Tibial nerve (tissue), 4 donors: ENCODE data around the gene FBXW8. TPM values are rescaled to one million over a fixed set of nuclear protein-coding genes. Genes with fewer than 3 reads are reported as not detected.

Source experiments
- DNase-seq, 2 donors: peaks; one replicate each; pipeline ENCODE4 v3.0.0-alpha.2; 2019; ENCODE audit warnings: low spot score in 2 of 2
- H3K27ac ChIP-seq, 4 donors: fragments of 200-600 bp; sonication (generic) in 3 of 4; one replicate each; pipeline ENCODE4 v1.5.1; 2017 to 2019; ENCODE audit warnings: mild to moderate bottlenecking in 1 of 4
- H3K27me3 ChIP-seq, 2 donors: fragments of 200-600 bp; sonication (generic) in 1 of 2; one replicate each; pipeline versions ENCODE4 v1.5.1 to v1.6.0; 2017 to 2019
- H3K36me3 ChIP-seq, 3 donors: fragments of 200-600 bp; sonication (generic); one replicate each; pipeline ENCODE4 v1.5.1; 2018 to 2019
- H3K4me1 ChIP-seq, 4 donors: fragments of 200-600 bp; sonication (generic) in 3 of 4; one replicate each; pipeline ENCODE4 v1.5.1; 2017 to 2019
- H3K4me3 ChIP-seq, 4 donors: fragments of 200-600 bp; sonication (generic) in 3 of 4; one replicate each; pipeline ENCODE4 v1.5.1; 2017 to 2019; ENCODE audit warnings: mild to moderate bottlenecking in 1 of 4, moderate library complexity in 1 of 4
- H3K9me3 ChIP-seq, 4 donors: fragments of 200-600 bp; sonication (generic) in 3 of 4; one replicate each; pipeline ENCODE4 v1.5.1; 2017 to 2019
- EP300 ChIP-seq, 2 donors: sonication (generic); formaldehyde crosslinking; IDR thresholded peaks; one replicate each; pipeline ENCODE4 v1.6.1; 2017; ENCODE audit warnings: antibody characterized with exemption in 2 of 2, mild to moderate bottlenecking in 1 of 2
- POLR2A ChIP-seq, 2 donors: fragments of 450-650 bp; IDR thresholded peaks; one replicate each; pipeline ENCODE4 v1.6.1; 2017; ENCODE audit warnings: antibody characterized with exemption in 2 of 2, mild to moderate bottlenecking in 2 of 2, moderate library complexity in 2 of 2
- WGBS, 2 donors: methylation state at CpG; one replicate each; pipeline ENCODE4 v1.1.5; 2018; 5-methylcytosine and 5-hydroxymethylcytosine counted together
- total RNA-seq, 4 donors: library from RNA; depleted of rRNA; stranded (reverse); fragments of >200 nt; gene quantifications; one replicate each; pipeline ENCODE4 v1.1.0, GENCODE V29; 2016
- TF ChIP-seq, protein P1 (sequence below), 5 experiments: fragments of 200-600 bp in 3 of 5; fragments of 450-650 bp in 2 of 5; sonication (generic) in 3 of 5; IDR thresholded peaks; one replicate each; pipeline ENCODE4 v1.5.1; 2016 to 2019; ENCODE audit warnings: antibody characterized with exemption in 5 of 5, mild to moderate bottlenecking in 3 of 5, moderate library complexity in 2 of 5

FBXW8 gene
- total RNA-seq, 4 donors from 2014 or later, result 26.7 to 38.4 (median 29.0) TPM

DNA sequence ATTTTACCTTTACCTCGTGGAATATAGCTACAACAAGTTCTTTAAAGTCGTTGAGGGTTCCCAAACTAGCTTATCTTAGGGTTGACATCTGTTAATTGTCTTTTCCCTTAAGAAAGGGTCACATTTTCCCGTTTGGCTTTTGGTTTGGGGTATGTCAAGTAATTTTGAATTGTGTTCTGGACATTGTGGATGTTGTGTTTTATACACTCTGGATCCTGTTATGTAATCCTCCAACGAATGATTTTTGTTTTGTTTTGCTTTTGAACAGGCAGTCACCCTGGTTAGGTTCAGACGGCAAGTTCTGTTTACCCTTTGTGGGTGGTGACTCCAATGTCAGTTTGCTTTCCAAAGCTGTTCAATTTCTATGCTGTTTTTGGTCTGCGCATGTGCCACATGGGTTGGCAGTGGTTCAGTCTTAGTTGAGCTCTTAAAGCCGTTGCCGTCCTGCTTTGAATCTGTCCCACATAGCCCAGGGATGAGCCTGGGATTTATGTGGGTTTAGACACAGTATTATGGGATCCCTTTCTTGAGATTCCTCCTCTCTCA lies 103.7 kb downstream of the FBXW8 start:
- Histone ChIP-seq H3K4me3 (no peak overlapping the region), H3K9me3 (peaks cover 0 to 25% (median 7%) of the 10 kb centered on the region in 4 donors), H3K27ac (no peak overlapping the region), H3K36me3 (peaks cover 0 to 79% (median 4%) of the 10 kb centered on the region in 3 donors), H3K27me3 (no peaks in the 10 kb centered on the region), H3K4me1 (no peaks in the 10 kb centered on the region)
- TF ChIP-seq EP300 (IDR thresholded peaks at IDR 0.05) (no peak), POLR2A (IDR thresholded peaks at IDR 0.05) (no peak)
- TF ChIP-seq, protein P1, sequence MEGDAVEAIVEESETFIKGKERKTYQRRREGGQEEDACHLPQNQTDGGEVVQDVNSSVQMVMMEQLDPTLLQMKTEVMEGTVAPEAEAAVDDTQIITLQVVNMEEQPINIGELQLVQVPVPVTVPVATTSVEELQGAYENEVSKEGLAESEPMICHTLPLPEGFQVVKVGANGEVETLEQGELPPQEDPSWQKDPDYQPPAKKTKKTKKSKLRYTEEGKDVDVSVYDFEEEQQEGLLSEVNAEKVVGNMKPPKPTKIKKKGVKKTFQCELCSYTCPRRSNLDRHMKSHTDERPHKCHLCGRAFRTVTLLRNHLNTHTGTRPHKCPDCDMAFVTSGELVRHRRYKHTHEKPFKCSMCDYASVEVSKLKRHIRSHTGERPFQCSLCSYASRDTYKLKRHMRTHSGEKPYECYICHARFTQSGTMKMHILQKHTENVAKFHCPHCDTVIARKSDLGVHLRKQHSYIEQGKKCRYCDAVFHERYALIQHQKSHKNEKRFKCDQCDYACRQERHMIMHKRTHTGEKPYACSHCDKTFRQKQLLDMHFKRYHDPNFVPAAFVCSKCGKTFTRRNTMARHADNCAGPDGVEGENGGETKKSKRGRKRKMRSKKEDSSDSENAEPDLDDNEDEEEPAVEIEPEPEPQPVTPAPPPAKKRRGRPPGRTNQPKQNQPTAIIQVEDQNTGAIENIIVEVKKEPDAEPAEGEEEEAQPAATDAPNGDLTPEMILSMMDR (IDR thresholded peaks at IDR 0.05), result no peak
- no peak for DNase-seq
- 96 to 98% methylated on average over 8 of the region's 8 CpGs for WGBS, 2 donors

DNA sequence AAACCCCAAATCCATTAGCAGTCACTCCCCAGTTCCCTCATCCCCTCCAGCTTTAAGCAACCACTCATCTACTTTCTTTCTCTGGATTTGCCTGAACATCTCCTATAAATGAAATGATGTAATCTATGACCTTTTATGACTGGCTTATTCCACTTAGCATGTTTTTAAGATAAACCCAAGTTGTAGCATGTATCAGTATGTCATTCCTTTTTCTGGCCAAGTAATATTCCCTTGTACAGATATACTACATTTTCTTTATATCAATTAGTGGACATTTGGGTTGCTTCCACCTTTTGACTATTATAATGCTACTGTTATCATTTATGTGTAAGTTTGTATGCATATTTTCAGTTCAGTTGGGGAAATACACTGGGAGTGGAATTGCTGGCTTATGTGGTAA lies 105.1 kb downstream of the FBXW8 start:
- H3K27ac ChIP-seq, result no peak overlapping the region
- H3K36me3 ChIP-seq, result peaks cover 0 to 74% (median 4%) of the 10 kb centered on the region in 3 donors
- peaks cover 0 to 25% (median 7%) of the 10 kb centered on the region in 4 donors for H3K9me3 ChIP-seq
- H3K27me3 ChIP-seq, result no peaks in the 10 kb centered on the region
- no peak overlapping the region for H3K4me3 ChIP-seq
- no peaks in the 10 kb centered on the region for H3K4me1 ChIP-seq
- no peak for DNase-seq
- TF ChIP-seq, protein P1 (IDR thresholded peaks at IDR 0.05), result no peak
- TF ChIP-seq POLR2A (IDR thresholded peaks at IDR 0.05) (no peak), EP300 (IDR thresholded peaks at IDR 0.05) (no peak)

DNA sequence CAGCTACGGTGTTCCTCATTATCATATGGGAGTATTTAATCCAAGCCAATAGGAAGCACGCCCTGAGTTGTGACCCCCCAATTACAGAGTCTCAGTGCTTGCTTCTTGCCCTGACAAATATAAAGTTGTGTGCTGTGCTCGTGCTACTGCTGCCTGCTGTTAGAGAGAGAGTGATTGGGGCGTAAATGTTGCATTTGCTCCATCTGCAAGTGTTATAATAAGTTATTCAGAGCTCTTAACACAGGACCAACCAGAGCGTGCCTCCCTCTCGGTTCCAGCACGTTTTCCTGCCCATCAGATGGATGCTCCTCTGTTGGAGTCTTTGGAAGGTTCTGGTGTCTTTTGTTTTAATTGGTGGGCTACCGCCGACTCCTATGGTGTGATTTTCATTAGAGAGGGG lies 107.1 kb downstream of the FBXW8 start:
- no peak overlapping the region for H3K4me3 ChIP-seq
- no peak for TF ChIP-seq EP300 (IDR thresholded peaks at IDR 0.05)
- TF ChIP-seq, protein P1 (IDR thresholded peaks at IDR 0.05), result no peak
- no peak for TF ChIP-seq POLR2A (IDR thresholded peaks at IDR 0.05)
- no peak for DNase-seq
- no peaks in the 10 kb centered on the region for H3K27me3 ChIP-seq
- H3K4me1 ChIP-seq, result no peaks in the 10 kb centered on the region
- H3K27ac ChIP-seq, result no peak overlapping the region
- H3K36me3 ChIP-seq, result peaks cover 0 to 62% (median 4%) of the 10 kb centered on the region in 3 donors
- WGBS, 2 donors, result 81 to 82% methylated on average over 9 of the region's 9 CpGs
- H3K9me3 ChIP-seq, result peaks cover 0 to 25% (median 7%) of the 10 kb centered on the region in 4 donors

DNA sequence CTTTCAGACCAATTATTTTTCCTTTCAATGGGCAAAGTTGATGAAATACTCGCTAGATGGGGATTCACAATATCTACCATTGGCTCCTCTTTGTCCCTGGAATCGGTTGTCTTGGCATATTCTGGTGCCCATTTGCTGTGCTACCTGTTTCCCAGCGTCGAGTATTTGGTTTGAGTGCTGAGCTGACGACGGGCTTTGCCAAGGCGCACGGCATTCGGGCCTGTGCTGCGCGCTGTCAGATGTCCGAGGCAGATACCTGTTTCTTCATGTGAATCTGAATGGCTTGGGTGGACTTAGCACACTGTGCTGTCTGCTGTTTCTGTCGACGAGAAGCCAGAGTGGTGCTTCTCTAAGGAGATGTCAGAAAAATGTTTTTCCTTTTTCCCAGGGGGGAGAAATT lies 107.5 kb downstream of the FBXW8 start:
- 90 to 93% methylated on average over 14 of the region's 14 CpGs for WGBS, 2 donors
- TF ChIP-seq, protein P1 (IDR thresholded peaks at IDR 0.05), result no peak
- Histone ChIP-seq H3K27me3 (no peaks in the 10 kb centered on the region), H3K27ac (no peak overlapping the region), H3K4me1 (no peaks in the 10 kb centered on the region), H3K9me3 (peaks cover 0 to 21% (median 6%) of the 10 kb centered on the region in 4 donors), H3K4me3 (no peak overlapping the region), H3K36me3 (peaks cover 0 to 58% (median 4%) of the 10 kb centered on the region in 3 donors)
- DNase-seq, result no peak

DNA sequence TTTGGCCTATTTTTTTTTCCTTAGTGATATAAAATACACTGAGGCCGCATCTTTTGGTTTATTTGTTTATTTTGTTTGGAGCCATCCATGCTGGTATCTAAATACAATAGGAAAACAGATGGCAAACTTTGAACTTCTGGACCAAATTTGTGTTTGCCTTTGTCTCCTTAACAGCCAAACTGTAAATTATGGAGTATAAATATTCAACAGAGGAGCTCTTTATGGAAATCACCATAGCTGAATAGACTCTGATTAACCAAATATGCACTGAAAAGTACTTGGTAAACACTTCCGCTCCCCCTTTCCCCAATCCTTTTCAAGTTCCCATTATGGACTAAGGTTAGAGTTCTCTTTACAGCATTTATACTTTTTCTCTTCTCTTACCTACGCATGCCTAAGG lies 107.9 kb downstream of the FBXW8 start:
- WGBS, 2 donors, result 78 to 81% methylated on average over 3 of the region's 3 CpGs
- Histone ChIP-seq H3K27me3 (no peaks in the 10 kb centered on the region), H3K36me3 (peaks cover 0 to 56% (median 5%) of the 10 kb centered on the region in 3 donors), H3K4me3 (no peak overlapping the region), H3K27ac (no peak overlapping the region), H3K4me1 (no peaks in the 10 kb centered on the region), H3K9me3 (peaks cover 0 to 18% (median 5%) of the 10 kb centered on the region in 4 donors)
- TF ChIP-seq, protein P1 (IDR thresholded peaks at IDR 0.05), result no peak
- no peak for TF ChIP-seq EP300 (IDR thresholded peaks at IDR 0.05)
- no peak for TF ChIP-seq POLR2A (IDR thresholded peaks at IDR 0.05)
- no peak for DNase-seq
